CD4-positive, CD25-positive, alpha-beta regulatory T cell (primary cell): ENCODE data around the gene SLC10A7. TPM values are rescaled to one million over a fixed set of nuclear protein-coding genes. Genes with fewer than 3 reads are reported as not detected.

Experiments
- ATAC-seq, 2 donors: fragments of 150-1000 bp; cut with Tn5 transposase; one replicate each; pipeline ENCODE4 v1.10.0; 2021; ENCODE audit warnings: low read depth in 2 of 2, moderate number of reproducible peaks in 2 of 2, moderate library complexity in 1 of 2
- DNase-seq, 3 donors: peaks; one replicate each; pipeline versions ENCODE4 v3.0.0 to v3.0.0-alpha.2; 2012 to 2022; ENCODE audit warnings: mixed read lengths in 1 of 3
- H3K27ac ChIP-seq: one replicate; pipeline ENCODE4 v1.7.0; 2013; ENCODE audit warnings: mild to moderate bottlenecking, low read length; ENCODE audit not compliant: insufficient read depth, poor library complexity, severe bottlenecking
- H3K27me3 ChIP-seq: one replicate; pipeline ENCODE4 v1.7.0; 2013; ENCODE audit warnings: low read length; ENCODE audit not compliant: control insufficient read depth, insufficient read depth
- H3K36me3 ChIP-seq: one replicate; pipeline ENCODE4 v1.7.0; 2013; ENCODE audit warnings: mild to moderate bottlenecking, low read length, moderate library complexity; ENCODE audit not compliant: control insufficient read depth, insufficient read depth
- H3K4me1 ChIP-seq: 2 replicates; pipeline ENCODE4 v1.7.0; 2013; ENCODE audit warnings: mild to moderate bottlenecking, low read length; ENCODE audit not compliant: insufficient read depth, control insufficient read depth, poor library complexity, severe bottlenecking
- H3K4me3 ChIP-seq: one replicate; pipeline ENCODE4 v1.7.0; 2013; ENCODE audit warnings: low read depth, mild to moderate bottlenecking, low read length, moderate library complexity
- H3K9me3 ChIP-seq, 2 experiments: 1 replicate in 1 of 2; 2 replicates in 1 of 2; pipeline ENCODE4 v1.7.0; 2013; ENCODE audit warnings: low read length in 2 of 2, mild to moderate bottlenecking in 1 of 2, moderate library complexity in 1 of 2; ENCODE audit not compliant: control insufficient read depth in 2 of 2
- H3K27ac Mint-ChIP-seq, 3 donors: one replicate each; pipeline ENCODE4 v1.8.0; 2020 to 2022; ENCODE audit warnings: mild to moderate bottlenecking in 3 of 3, mixed read lengths in 3 of 3, moderate library complexity in 2 of 3
- H3K27me3 Mint-ChIP-seq: one replicate; pipeline ENCODE4 v1.8.0; 2022; ENCODE audit warnings: mild to moderate bottlenecking, mixed read lengths
- H3K36me3 Mint-ChIP-seq: one replicate; pipeline ENCODE4 v1.8.0; 2020; ENCODE audit warnings: mixed read lengths
- H3K4me1 Mint-ChIP-seq, 4 donors: one replicate each; pipeline ENCODE4 v1.8.0; 2020 to 2022; ENCODE audit warnings: mixed read lengths in 4 of 4, mild to moderate bottlenecking in 1 of 4
- H3K4me3 Mint-ChIP-seq, 4 donors: one replicate each; pipeline ENCODE4 v1.8.0; 2020 to 2022; ENCODE audit warnings: mild to moderate bottlenecking in 4 of 4, mixed read lengths in 4 of 4, moderate library complexity in 3 of 4
- H3K9me3 Mint-ChIP-seq, 7 donors: one replicate each; pipeline ENCODE4 v1.8.0; 2020 to 2022; ENCODE audit warnings: mixed read lengths in 7 of 7, mild to moderate bottlenecking in 3 of 7, moderate library complexity in 2 of 7
- polyA plus RNA-seq, 4 donors: library from polyadenylated mRNA; unstranded; fragments of 300-500 nt; fragmentation: Illumina TruSeq; gene quantifications; one replicate each; pipeline ENCODE4 v1.2.3, GENCODE V29; 2021
- total RNA-seq: library from RNA; stranded (reverse); gene quantifications from one replicate; pipeline ENCODE4 v1.2.3, GENCODE V29; 2022

The SLC10A7 gene
- total and polyA plus RNA-seq, 5 donors from 2014 or later: 8.6 to 24.1 (median 10.4) TPM

DNA sequence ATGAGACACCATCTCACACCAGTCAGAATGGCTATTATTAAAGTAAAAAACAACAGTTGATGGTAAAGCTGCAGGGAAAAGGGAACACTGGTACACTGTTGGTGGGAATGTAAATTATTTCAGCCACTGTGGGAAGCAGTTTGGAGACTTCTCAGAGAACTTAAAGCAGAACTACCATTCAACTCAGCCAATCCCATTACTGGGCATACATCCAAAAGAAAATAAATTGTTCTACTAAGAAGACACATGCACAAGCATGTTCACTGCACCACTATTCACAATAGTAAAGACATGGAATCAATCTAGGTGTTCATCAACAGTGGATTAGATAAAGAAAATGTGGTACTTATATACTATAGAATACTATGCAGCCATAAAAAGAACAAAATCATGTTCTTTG, 172.4 kb downstream of the SLC10A7 start:
- H3K4me3 ChIP-seq: no peak overlapping the region
- DNase-seq (no peak), ATAC-seq (no peak)
- Mint-ChIP-seq H3K4me1 (peaks cover under 1 to 25% (median 8%) of the 10 kb centered on the region in 4 donors), H3K36me3 (no peaks in the 10 kb centered on the region), H3K9me3 (peaks cover 0 to 4% (median 0%) of the 10 kb centered on the region in 7 donors), H3K27me3 (no peaks in the 10 kb centered on the region), H3K4me3 (peak overlapping the region in 2 of 4 donors; percentile 6 to 33), H3K27ac (peak overlapping the region in 2 of 3 donors; percentile 31 to 60)
- H3K9me3 ChIP-seq: no peaks in the 10 kb centered on the region
- H3K27ac ChIP-seq: no peak overlapping the region
- no peaks in the 10 kb centered on the region for H3K36me3 ChIP-seq
- H3K4me1 ChIP-seq: peaks cover 3% of the 10 kb centered on the region
- H3K27me3 ChIP-seq: no peaks in the 10 kb centered on the region

DNA sequence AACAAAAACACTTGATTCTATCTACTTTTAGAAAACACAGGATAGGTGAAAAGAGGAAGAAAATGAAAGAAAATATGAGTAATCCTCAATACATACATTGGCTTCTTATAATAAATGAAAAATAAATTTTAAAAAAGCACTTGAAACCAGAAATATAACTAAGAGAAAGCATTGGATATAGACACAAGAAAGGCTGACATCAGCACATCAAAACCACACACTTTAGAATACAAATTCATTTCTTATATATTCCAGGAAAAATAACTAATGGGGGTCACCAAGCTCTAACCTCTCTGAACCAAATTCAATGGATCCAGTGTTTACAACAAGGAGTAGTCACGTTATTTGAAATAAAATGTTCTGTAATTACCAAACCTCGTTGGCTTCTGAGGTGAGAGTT, 173.9 kb downstream of the SLC10A7 start:
- ATAC-seq (no peak), DNase-seq (no peak)
- Mint-ChIP-seq H3K4me3 (no peak overlapping the region), H3K27ac (peak overlapping the region in 1 of 3 donors; percentile 20), H3K4me1 (peaks cover 3 to 25% (median 9%) of the 10 kb centered on the region in 4 donors), H3K36me3 (no peaks in the 10 kb centered on the region), H3K27me3 (no peaks in the 10 kb centered on the region), H3K9me3 (peaks cover 0 to 4% (median 0%) of the 10 kb centered on the region in 7 donors)
- no peaks in the 10 kb centered on the region for H3K36me3 ChIP-seq
- no peaks in the 10 kb centered on the region for H3K27me3 ChIP-seq
- peaks cover 3% of the 10 kb centered on the region for H3K4me1 ChIP-seq
- H3K27ac ChIP-seq: no peak overlapping the region
- no peak overlapping the region for H3K4me3 ChIP-seq
- no peaks in the 10 kb centered on the region for H3K9me3 ChIP-seq

DNA sequence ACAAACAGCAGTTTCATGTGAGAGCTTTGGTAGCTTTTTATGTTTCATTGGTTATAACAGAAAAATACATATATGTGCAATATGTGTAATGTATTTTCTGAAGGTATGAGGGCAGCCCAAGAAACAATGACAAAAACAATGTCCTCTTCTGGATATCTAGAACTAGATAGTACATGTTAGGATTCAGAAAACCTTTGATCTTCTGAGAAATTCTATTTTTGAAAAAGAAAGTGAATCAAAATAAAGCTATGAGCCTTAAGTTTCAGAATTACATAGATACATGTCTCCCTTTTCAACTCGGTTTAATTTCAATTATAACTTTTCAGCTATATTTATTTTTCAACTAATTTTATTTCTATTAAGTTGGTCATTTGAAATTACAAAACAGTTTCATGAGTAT, 175.5 kb downstream of the SLC10A7 start:
- Mint-ChIP-seq H3K9me3 (peaks cover 0 to 4% (median 0%) of the 10 kb centered on the region in 7 donors), H3K27me3 (no peaks in the 10 kb centered on the region), H3K4me3 (no peak overlapping the region), H3K36me3 (no peaks in the 10 kb centered on the region), H3K4me1 (peaks cover 3 to 25% (median 9%) of the 10 kb centered on the region in 4 donors), H3K27ac (no peak overlapping the region)
- no peaks in the 10 kb centered on the region for H3K27me3 ChIP-seq
- DNase-seq (no peak), ATAC-seq (no peak)
- H3K4me3 ChIP-seq: no peak overlapping the region
- H3K4me1 ChIP-seq: peaks cover 3% of the 10 kb centered on the region
- no peak overlapping the region for H3K27ac ChIP-seq
- no peaks in the 10 kb centered on the region for H3K9me3 ChIP-seq
- no peaks in the 10 kb centered on the region for H3K36me3 ChIP-seq

DNA sequence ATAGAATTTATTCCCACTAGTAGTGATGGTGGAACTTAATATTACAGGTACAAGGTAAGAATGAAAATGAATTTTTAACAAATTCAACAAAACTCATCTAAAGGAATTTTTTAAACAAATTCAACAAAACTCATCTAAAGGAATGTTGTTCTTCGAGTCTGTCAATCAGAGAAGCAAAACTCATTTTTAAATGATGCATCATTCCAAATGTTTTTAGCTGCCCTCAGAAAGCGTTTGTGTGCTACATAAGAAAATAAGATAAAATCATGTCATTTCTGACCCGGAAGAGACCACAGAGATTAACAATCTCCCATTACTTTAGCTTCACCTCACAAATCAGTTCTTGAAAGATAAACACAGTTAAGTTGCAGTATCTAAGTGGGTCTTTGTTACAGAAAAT, 178.0 kb downstream of the SLC10A7 start:
- no peaks in the 10 kb centered on the region for H3K27me3 ChIP-seq
- H3K4me3 ChIP-seq: no peak overlapping the region
- H3K9me3 ChIP-seq: no peaks in the 10 kb centered on the region
- H3K4me1 ChIP-seq: peaks cover 3% of the 10 kb centered on the region
- Mint-ChIP-seq H3K9me3 (no peaks in the 10 kb centered on the region), H3K36me3 (no peaks in the 10 kb centered on the region), H3K27ac (no peak overlapping the region), H3K4me1 (peaks cover 3 to 15% (median 6%) of the 10 kb centered on the region in 4 donors), H3K4me3 (no peak overlapping the region), H3K27me3 (no peaks in the 10 kb centered on the region)
- no peak overlapping the region for H3K27ac ChIP-seq
- ATAC-seq (no peak), DNase-seq (no peak)
- no peaks in the 10 kb centered on the region for H3K36me3 ChIP-seq

DNA sequence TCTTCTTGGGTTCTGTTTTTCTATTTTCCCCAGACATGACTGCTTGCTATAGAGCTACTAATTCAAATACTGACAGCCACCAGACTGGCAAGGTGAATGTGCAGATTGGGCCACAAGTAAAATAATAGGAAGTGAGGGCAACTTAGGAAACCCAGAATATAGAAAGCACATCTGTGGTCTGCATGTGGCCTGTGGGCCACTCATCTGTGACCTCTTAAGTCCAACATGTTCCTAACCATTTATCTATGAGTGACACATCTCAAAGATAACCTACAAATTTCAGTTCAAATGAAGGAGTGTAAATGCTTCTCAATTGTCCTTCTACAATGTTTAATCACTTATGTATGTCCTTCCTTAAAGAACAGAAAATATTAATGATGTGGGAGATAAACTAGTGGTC, 178.5 kb downstream of the SLC10A7 start:
- no peak for ATAC-seq
- H3K4me1 ChIP-seq: no peaks in the 10 kb centered on the region
- Mint-ChIP-seq H3K27me3 (no peaks in the 10 kb centered on the region), H3K4me1 (peaks cover 3 to 12% (median 6%) of the 10 kb centered on the region in 4 donors), H3K4me3 (no peak overlapping the region), H3K9me3 (no peaks in the 10 kb centered on the region), H3K36me3 (no peaks in the 10 kb centered on the region), H3K27ac (no peak overlapping the region)
- H3K4me3 ChIP-seq: no peak overlapping the region
- H3K9me3 ChIP-seq: no peaks in the 10 kb centered on the region
- no peak for DNase-seq
- no peak overlapping the region for H3K27ac ChIP-seq
- no peaks in the 10 kb centered on the region for H3K36me3 ChIP-seq
- H3K27me3 ChIP-seq: no peaks in the 10 kb centered on the region

DNA sequence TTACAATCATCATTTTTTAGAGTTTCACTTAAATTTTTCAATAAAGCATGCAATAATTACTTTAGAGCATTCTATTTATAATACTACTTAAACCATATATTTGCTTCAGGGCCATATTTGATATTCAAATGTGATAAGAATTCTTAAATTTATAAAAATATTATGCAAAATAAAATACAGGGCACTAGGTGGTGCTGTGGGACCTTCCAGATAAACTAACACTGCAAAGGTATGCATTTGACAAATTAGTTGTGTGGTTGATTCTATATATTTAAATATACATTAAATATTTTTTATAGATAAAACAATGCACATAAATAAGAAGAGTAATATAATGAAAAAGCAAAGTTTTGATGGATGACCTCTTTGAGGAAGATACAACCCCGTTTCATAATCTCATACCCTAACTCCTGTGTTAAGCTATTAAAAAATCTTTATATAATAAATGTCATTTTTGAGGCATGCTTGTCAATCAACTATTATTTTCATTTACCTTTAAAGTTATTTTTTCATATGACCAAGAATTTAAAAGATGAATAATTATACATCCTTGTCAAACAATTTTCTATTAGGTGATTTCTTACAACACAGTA, 179.0 kb downstream of the SLC10A7 start:
- Mint-ChIP-seq H3K4me3 (no peak overlapping the region), H3K4me1 (peaks cover 3 to 12% (median 6%) of the 10 kb centered on the region in 4 donors), H3K36me3 (no peaks in the 10 kb centered on the region), H3K27me3 (no peaks in the 10 kb centered on the region), H3K27ac (no peak overlapping the region), H3K9me3 (no peaks in the 10 kb centered on the region)
- no peaks in the 10 kb centered on the region for H3K27me3 ChIP-seq
- H3K9me3 ChIP-seq: no peaks in the 10 kb centered on the region
- H3K4me3 ChIP-seq: no peak overlapping the region
- DNase-seq (peak in 2 of 3 donors; percentile 48 to 62), ATAC-seq (no peak)
- no peak overlapping the region for H3K27ac ChIP-seq
- H3K36me3 ChIP-seq: no peaks in the 10 kb centered on the region
- no peaks in the 10 kb centered on the region for H3K4me1 ChIP-seq

DNA sequence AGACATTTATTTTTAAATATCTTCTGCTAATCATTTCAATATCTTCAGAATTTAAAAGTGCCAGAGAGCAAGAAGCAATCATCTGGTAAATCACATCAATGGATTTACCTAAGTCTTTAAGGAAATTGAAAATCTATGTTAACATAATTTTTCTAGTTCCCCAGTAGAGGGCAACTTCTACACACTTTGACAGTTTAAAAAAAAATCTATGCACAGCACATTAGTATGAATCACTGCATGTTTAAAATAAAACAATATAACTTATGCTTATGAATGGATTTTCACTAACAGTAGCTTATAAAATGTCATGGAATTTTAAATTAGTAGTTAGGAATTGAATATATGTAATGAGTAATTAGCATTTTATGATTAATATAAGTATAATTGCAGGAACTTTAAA, 180.9 kb downstream of the SLC10A7 start:
- no peak overlapping the region for H3K4me3 Mint-ChIP-seq
- Histone ChIP-seq H3K4me3 (no peak overlapping the region), H3K27ac (no peak overlapping the region), H3K36me3 (no peaks in the 10 kb centered on the region), H3K27me3 (no peaks in the 10 kb centered on the region), H3K9me3 (no peaks in the 10 kb centered on the region), H3K4me1 (no peaks in the 10 kb centered on the region)
- no peak overlapping the region for H3K27ac Mint-ChIP-seq
- ATAC-seq (no peak), DNase-seq (no peak)
- no peaks in the 10 kb centered on the region for H3K36me3 Mint-ChIP-seq
- peaks cover 0 to 11% (median 2%) of the 10 kb centered on the region in 4 donors for H3K4me1 Mint-ChIP-seq
- H3K27me3 Mint-ChIP-seq: no peaks in the 10 kb centered on the region
- H3K9me3 Mint-ChIP-seq: no peaks in the 10 kb centered on the region

DNA sequence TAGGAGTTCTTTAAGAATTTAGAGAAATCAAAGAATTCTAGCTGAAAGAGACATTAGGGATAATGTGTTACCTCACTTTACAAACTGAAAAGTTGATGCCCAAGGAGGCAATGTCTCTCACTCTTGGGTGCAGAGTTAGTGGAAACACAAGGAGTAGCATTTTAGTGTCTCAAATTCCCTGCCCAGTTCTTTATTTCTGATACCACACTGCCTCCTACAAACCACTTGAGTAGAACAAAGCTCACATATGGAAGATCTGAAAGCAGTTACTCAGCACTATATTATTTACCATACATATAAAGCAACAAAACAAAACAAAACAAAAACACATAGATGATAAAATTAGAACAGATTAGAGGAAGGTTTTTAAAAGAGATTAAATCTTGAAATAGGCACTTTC, 183.2 kb downstream of the SLC10A7 start:
- H3K27me3 Mint-ChIP-seq: no peaks in the 10 kb centered on the region
- DNase-seq (no peak), ATAC-seq (no peak)
- Histone ChIP-seq H3K4me3 (no peak overlapping the region), H3K4me1 (peaks cover 6% of the 10 kb centered on the region), H3K9me3 (no peaks in the 10 kb centered on the region), H3K27ac (no peak overlapping the region), H3K27me3 (no peaks in the 10 kb centered on the region), H3K36me3 (no peaks in the 10 kb centered on the region)
- no peaks in the 10 kb centered on the region for H3K9me3 Mint-ChIP-seq
- no peaks in the 10 kb centered on the region for H3K36me3 Mint-ChIP-seq
- H3K4me1 Mint-ChIP-seq: peaks cover 0 to 6% (median 4%) of the 10 kb centered on the region in 4 donors
- H3K4me3 Mint-ChIP-seq: no peak overlapping the region
- H3K27ac Mint-ChIP-seq: no peak overlapping the region
